Measurements from ENCODE around the gene SELENOM. TPM values are rescaled to one million over a fixed set of nuclear protein-coding genes. Genes with fewer than 3 reads are reported as not detected.
"Not testable (repeated sequence)": the region's sequence is repeated elsewhere in the genome, so short reads cannot be mapped to it uniquely, and the experiment has no call there.

Gene SELENOM
- total RNA-seq, 1 experiment from 2014 or later, result 11.0 TPM

- no peak for DNase-seq (ENCODE audit: low read depth)
Observed at GRCh38 chr22:31106001-31106571, 1.3 kb downstream of the SELENOM start.

GRCh38 chr22:31105282-31105929, 2.0 kb downstream of the SELENOM start:
- DNase-seq (ENCODE audit: low read depth), result no peak

- no peak for DNase-seq (ENCODE audit: low read depth)
Observed at GRCh38 chr22:31104869-31105268, 2.5 kb downstream of the SELENOM start.

DNA sequence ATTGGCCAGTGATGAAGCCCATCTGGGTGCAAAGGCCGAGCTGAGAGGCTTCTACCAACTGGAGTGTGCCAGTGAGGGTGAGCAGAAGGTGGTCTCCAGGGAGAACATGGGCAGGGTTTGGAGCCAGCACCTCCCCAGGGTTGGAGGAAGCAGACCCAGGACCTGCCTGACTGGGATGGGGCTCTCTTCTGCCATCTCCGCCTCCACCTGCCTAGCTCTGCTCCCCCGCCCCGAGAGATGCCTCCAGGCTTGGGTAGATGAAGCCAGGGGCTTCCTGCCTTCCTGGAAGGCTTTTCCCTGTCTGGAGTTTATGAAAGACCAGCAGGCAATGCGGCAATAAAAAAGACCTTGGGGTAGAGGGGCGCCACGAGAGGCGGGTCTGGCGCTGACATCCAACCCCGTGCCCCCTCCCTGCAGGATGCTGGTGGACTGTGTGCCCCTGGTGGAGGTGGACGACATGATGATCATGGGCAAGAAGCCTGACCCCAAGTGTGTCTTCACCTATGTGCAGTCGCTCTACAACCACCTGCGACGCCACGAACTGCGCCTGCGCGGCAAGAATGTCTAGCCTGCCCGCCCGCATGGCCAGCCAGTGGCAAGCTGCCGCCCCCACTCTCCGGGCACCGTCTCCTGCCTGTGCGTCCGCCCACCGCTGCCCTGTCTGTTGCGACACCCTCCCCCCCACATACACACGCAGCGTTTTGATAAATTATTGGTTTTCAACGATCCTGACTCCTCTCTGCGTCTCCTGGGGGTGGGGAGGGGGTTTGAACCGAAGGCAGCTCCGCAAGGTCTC, 3.3 kb downstream of the SELENOM start:
- DNase-seq (ENCODE audit: low read depth), result no peak

DNA sequence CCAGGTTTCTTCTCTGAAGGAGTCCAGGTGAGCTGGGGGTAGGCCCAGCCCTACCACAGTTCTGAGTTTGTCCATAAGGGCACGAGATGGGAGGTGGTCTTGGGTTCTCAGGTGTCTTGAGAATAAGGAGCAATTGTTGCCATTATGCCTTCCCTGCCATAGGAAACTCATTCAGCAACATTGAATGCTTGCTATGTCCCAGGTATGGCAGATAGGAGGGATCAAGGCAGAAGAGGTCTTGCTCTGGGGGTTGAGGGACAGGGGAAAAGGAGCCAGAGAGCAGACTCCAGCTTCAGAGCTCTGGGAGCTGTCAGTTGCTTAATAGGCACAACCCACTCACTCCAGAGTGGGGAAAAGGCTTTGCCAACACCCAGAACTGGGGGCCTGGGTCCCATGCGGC, 4.3 kb downstream of the SELENOM start:
- no peak for DNase-seq (ENCODE audit: low read depth)

- peak; percentile 67 for DNase-seq (ENCODE audit: low read depth)
Observed at GRCh38 chr22:31102441-31103081, 4.8 kb downstream of the SELENOM start.

- no peak for DNase-seq (ENCODE audit: low read depth)
Observed at GRCh38 chr22:31100762-31101525, 6.4 kb downstream of the SELENOM start.

GRCh38 chr22:31099841-31100761, 7.3 kb downstream of the SELENOM start:
- no peak for DNase-seq (ENCODE audit: low read depth)

- DNase-seq (ENCODE audit: low read depth), result no peak
Observed at GRCh38 chr22:31099386-31099785, 8.0 kb downstream of the SELENOM start.

GRCh38 chr22:31098632-31099110, 8.7 kb downstream of the SELENOM start:
- no peak for DNase-seq (ENCODE audit: low read depth)

DNA sequence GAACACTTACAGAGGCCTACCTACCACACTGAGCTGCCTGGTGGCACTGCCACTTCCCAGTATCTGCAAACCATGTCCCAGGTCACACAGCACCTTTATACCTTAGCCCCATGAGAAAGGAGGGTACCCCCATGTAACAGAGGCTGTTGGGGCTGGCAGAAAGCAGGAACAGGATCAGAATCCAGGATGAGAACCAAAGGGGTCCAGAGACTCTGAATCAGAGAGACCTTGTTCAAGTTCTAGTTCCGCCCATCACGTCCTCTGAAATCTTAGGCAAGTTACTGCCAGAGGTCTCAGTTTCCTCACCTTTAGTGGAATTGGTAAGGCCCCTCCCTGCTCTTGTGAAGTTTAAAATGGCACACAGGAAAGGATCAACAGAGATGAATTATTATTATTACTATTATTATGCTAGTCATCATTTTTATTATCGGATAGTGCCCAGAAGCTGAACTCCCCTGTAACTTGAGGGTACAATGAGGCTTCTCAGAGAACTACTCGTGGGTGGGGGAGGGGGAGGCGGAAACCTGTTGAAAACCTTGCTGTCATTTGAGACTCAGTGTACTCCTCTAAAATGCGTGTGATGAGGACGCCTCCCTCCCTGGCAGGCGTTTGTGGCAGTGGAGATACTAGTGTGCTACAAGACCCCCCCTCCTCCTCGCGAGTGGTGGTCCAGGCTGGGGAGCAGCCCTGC, 9.3 kb downstream of the SELENOM start:
- DNase-seq (ENCODE audit: low read depth), result no peak

DNA sequence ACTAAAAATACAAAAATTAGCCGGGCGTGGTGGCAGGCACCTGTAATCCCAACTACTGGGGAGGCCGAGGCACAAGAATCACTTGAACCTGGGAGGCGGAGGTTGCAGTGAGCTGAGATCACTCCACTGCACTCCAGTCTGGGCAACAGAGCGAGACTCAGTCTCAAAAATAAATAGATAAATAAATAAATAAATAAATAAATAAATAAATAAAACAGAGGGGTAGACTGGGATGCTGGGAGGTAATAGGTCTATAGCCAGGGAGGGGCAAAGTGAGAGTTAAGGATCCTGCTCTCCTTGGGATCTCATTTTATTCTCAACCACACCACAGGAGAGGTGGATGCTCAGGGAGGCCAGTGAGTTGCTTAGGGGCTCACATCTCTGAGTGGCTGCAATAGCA, 9.8 kb downstream of the SELENOM start:
- not testable (repeated sequence) for DNase-seq (ENCODE audit: low read depth)

DNA sequence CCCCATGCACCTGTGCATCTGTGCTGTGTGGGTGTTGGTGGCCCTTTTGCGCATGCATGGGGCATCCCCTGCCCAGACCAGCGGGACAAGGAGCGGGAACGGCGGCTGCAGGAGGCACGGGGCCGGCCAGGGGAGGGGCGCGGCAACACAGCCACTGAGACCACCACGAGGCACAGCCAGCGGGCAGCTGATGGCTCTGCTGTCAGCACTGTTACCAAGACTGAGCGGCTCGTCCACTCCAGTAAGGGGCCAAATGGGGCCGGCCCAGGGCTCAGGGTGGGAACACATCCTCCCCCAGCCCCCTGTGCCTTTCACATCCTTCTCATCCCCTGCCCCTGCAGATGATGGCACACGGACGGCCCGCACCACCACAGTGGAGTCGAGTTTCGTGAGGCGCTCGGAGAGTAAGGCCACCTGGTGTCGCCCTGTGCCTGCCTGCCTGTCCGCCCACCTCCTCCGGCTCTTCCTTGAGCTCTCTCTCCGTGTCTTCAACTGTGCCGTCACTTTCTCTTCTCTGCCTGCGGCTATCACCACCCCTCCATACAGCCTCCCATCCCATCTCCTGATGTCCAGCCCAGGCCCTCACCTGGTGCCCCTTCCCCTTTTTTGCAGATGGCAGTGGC, 10.6 kb downstream of the SELENOM start:
- no peak for DNase-seq (ENCODE audit: low read depth)

GRCh38 chr22:31095637-31096249, 11.6 kb downstream of the SELENOM start:
- DNase-seq (ENCODE audit: low read depth), result no peak

- no peak for DNase-seq (ENCODE audit: low read depth)
Observed at GRCh38 chr22:31094741-31095140, 12.6 kb downstream of the SELENOM start.

DNA sequence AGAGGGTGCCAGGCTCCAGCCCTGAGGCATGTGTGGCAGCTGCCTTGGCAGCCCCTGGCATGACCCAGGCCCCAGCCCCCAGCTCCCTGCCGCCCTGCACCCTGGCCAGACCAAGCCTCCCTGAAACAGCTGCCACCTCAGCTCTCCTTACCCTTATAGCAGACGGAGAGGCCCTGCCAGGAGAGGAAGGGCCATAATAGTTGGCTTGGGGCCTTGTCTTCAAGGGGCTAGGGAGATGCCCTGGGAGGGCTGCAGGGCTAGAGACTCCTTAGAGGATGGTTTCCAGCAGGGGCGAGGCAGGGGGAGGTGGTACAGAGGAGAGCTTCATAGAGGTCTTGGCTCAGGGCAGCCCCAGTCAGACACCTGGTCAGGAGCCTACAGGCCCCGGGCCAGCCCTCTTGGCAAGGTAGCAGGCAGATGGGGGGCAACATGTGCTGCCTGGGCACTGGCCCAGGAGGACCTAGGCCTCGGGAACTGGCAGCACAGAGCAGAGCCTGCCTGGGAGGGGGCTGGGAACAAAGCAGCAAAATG, 13.3 kb downstream of the SELENOM start:
- DNase-seq (ENCODE audit: low read depth), result no peak

DNA sequence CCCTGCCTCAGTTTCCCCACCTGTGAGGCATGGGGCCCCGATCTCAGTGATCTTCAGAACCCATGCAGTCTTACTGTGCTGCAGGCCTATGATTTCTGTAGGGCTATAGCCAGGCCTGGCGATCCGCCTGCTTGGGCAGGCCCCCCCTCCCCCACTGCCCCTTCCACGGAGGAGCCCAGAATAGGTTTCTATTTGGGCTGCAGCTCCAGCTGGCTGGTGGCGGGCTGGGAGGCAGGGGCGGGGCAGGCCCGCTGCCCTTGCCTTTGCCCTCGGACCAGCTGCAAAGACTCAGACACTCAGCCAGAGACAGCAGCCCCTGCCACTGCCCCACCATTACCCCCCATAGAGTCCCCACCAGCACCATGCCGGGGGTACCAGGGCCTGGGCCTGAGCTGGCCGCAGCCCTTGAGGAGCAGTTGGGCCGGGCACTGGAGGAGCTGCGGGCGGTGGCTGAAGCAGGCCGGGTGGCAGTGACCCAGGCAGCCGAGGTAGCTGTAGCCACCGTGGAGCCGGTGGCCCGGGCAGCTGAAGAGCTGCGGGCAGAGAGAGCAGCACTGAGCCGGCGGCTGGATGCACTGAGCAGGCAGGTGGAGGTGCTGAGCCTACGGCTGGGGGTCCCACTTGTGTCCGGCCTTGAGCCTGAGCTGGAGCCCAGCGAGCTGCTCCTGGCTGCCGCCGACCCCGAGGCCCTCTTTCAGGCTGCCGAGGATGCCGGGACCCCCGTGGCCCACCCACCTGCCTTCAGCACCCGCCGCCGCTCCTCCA, 14.1 kb downstream of the SELENOM start:
- DNase-seq (ENCODE audit: low read depth), result no peak

- DNase-seq (ENCODE audit: low read depth), result no peak
Observed at GRCh38 chr22:31092161-31092560, 15.2 kb downstream of the SELENOM start.

Data from HT1080 (cell line).